Measurements from ENCODE around the gene BBS4.

BBS4 gene

GRCh38 chr15:72766025-72766424 lies 80.0 kb downstream of the BBS4 start:
- no peak for DNase-seq

GRCh38 chr15:72766780-72767179 lies 80.8 kb downstream of the BBS4 start:
- no peak for DNase-seq

- no peak for DNase-seq
Observed at GRCh38 chr15:72770673-72771328, 84.8 kb downstream of the BBS4 start.

- no peak for DNase-seq
Observed at GRCh38 chr15:72771329-72771725, 85.3 kb downstream of the BBS4 start.

GRCh38 chr15:72774696-72775383 lies 88.8 kb downstream of the BBS4 start:
- DNase-seq, result no peak

GRCh38 chr15:72778796-72779195 lies 92.8 kb downstream of the BBS4 start:
- no peak for DNase-seq

GRCh38 chr15:72781631-72782030 lies 95.6 kb downstream of the BBS4 start:
- DNase-seq, result no peak

GRCh38 chr15:72782274-72783003 lies 96.4 kb downstream of the BBS4 start:
- no peak for DNase-seq

- no peak for DNase-seq
Observed at GRCh38 chr15:72783004-72783639, 97.1 kb downstream of the BBS4 start.

GRCh38 chr15:72783640-72784455 lies 97.8 kb downstream of the BBS4 start, which contains the start of gene ADPGK:
TSS of gene ADPGK (minus strand) at chr15:72783758. CDS start at chr15:72783691, 67 bp downstream.
- peak; percentile 84 for DNase-seq

- DNase-seq, result no peak
Observed at GRCh38 chr15:72784456-72784876, 98.5 kb downstream of the BBS4 start.

- DNase-seq, result no peak
Observed at GRCh38 chr15:72785432-72785831, 99.4 kb downstream of the BBS4 start.

GRCh38 chr15:72785841-72786240 lies 99.8 kb downstream of the BBS4 start:
- DNase-seq, result no peak

- no peak for DNase-seq
Observed at GRCh38 chr15:72786242-72786641, 100.2 kb downstream of the BBS4 start.

- DNase-seq, result no peak
Observed at GRCh38 chr15:72786676-72787345, 100.8 kb downstream of the BBS4 start.

GRCh38 chr15:72787526-72787925 lies 101.5 kb downstream of the BBS4 start:
- DNase-seq, result no peak
